Measurements from ENCODE around the gene TMC5.
A peak's percentile ranks its signal among the peaks of the same experiment; 100 is the strongest.
"Not testable (repeated sequence)": the region's sequence is repeated elsewhere in the genome, so short reads cannot be mapped to it uniquely, and the experiment has no call there.

Gene TMC5

GRCh38 chr16:19417640-19418039 lies at the start of gene TMC5:
TSS of gene TMC5 (plus strand) at chr16:19417883. CDS start at chr16:19440039, 22,156 bp downstream.
- DNase-seq (ENCODE audit: low read depth): no peak

- not testable (repeated sequence) for DNase-seq (ENCODE audit: low read depth)
Observed at GRCh38 chr16:19372541-19372940, 45.1 kb upstream of the TMC5 start.

- no peak for DNase-seq (ENCODE audit: low read depth)
Observed at GRCh38 chr16:19374402-19374801, 43.3 kb upstream of the TMC5 start.

- DNase-seq (ENCODE audit: low read depth): no peak
Observed at GRCh38 chr16:19375561-19376158, 42.0 kb upstream of the TMC5 start.

- no peak for DNase-seq (ENCODE audit: low read depth)
Observed at GRCh38 chr16:19377864-19378263, 39.8 kb upstream of the TMC5 start.

GRCh38 chr16:19378511-19378910 lies 39.2 kb upstream of the TMC5 start:
- no peak for DNase-seq (ENCODE audit: low read depth)

- DNase-seq (ENCODE audit: low read depth): no peak
Observed at GRCh38 chr16:19379838-19380237, 37.8 kb upstream of the TMC5 start.

- DNase-seq (ENCODE audit: low read depth): no peak
Observed at GRCh38 chr16:19380328-19380727, 37.4 kb upstream of the TMC5 start.

GRCh38 chr16:19382084-19382801 lies 35.4 kb upstream of the TMC5 start:
- no peak for DNase-seq (ENCODE audit: low read depth)

- DNase-seq (ENCODE audit: low read depth): no peak
Observed at GRCh38 chr16:19382887-19383816, 34.5 kb upstream of the TMC5 start.

- no peak for DNase-seq (ENCODE audit: low read depth)
Observed at GRCh38 chr16:19384656-19385055, 33.0 kb upstream of the TMC5 start.

- no peak for DNase-seq (ENCODE audit: low read depth)
Observed at GRCh38 chr16:19386525-19386924, 31.2 kb upstream of the TMC5 start.

GRCh38 chr16:19389246-19389645 lies 28.4 kb upstream of the TMC5 start:
- DNase-seq (ENCODE audit: low read depth): peak; percentile 13

GRCh38 chr16:19391185-19391776 lies 26.4 kb upstream of the TMC5 start:
- DNase-seq (ENCODE audit: low read depth): not testable (repeated sequence)

- DNase-seq (ENCODE audit: low read depth): no peak
Observed at GRCh38 chr16:19392352-19392751, 25.3 kb upstream of the TMC5 start.

- no peak for DNase-seq (ENCODE audit: low read depth)
Observed at GRCh38 chr16:19393226-19394111, 24.2 kb upstream of the TMC5 start.

- DNase-seq (ENCODE audit: low read depth): not testable (repeated sequence)
Observed at GRCh38 chr16:19395646-19396267, 21.9 kb upstream of the TMC5 start.

- DNase-seq (ENCODE audit: low read depth): no peak
Observed at GRCh38 chr16:19396555-19397011, 21.1 kb upstream of the TMC5 start.

GRCh38 chr16:19397373-19397772 lies 20.3 kb upstream of the TMC5 start:
- not testable (repeated sequence) for DNase-seq (ENCODE audit: low read depth)

- DNase-seq (ENCODE audit: low read depth): no peak
Observed at GRCh38 chr16:19400711-19401110, 17.0 kb upstream of the TMC5 start.

All from stimulated activated CD8-positive, alpha-beta memory T cell treated with anti-CD3 and anti-CD28 coated beads, Interleukin-15, amount 100 ng/mL, for 24 hours (primary cell).